Vagina (tissue), 2 donors: ENCODE data around the gene ZNF592. TPM values are rescaled to one million over a fixed set of nuclear protein-coding genes. Genes with fewer than 3 reads are reported as not detected.
"Not testable (repeated sequence)": the region's sequence is repeated elsewhere in the genome, so short reads cannot be mapped to it uniquely, and the experiment has no call there.

Experiments
- DNase-seq, 2 donors: peaks; one replicate each; pipeline ENCODE4 v3.0.0-alpha.2; 2017; ENCODE audit errors: extremely low spot score in 2 of 2
- H3K27ac ChIP-seq: fragments of 200-600 bp; sonication (generic); one replicate; pipeline ENCODE4 v1.5.1; 2019
- H3K27me3 ChIP-seq: fragments of 200-600 bp; sonication (generic); one replicate; pipeline ENCODE4 v1.5.1; 2019
- H3K36me3 ChIP-seq, 2 donors: fragments of 200-600 bp; sonication (generic); one replicate each; pipeline ENCODE4 v1.5.1; 2017 to 2019
- H3K4me1 ChIP-seq: fragments of 200-600 bp; sonication (generic); one replicate; pipeline ENCODE4 v1.5.1; 2019
- H3K4me3 ChIP-seq, 2 donors: fragments of 200-600 bp; sonication (generic); 1 replicate in 1 of 2; 2 replicates in 1 of 2; pipeline ENCODE4 v1.5.1; 2016 to 2019
- H3K9me3 ChIP-seq: fragments of 200-600 bp; sonication (generic); one replicate; pipeline ENCODE4 v1.5.1; 2019
- POLR2A ChIP-seq, 2 donors: fragments of 450-650 bp; IDR thresholded peaks; one replicate each; pipeline ENCODE4 v1.6.1; 2017; ENCODE audit warnings: antibody characterized with exemption in 2 of 2, mild to moderate bottlenecking in 2 of 2, moderate library complexity in 2 of 2
- POLR2AphosphoS5 ChIP-seq, 2 donors: sonication (generic); formaldehyde crosslinking; IDR thresholded peaks; one replicate each; pipeline ENCODE4 v1.9.0; 2017; ENCODE audit warnings: antibody characterized with exemption in 2 of 2, mild to moderate bottlenecking in 2 of 2, low read depth in 1 of 2; ENCODE audit not compliant: insufficient read depth in 1 of 2
- intact Hi-C: fragments of 100-400 bp; cut with DNase I; formaldehyde crosslinking; loops from one replicate; pipeline ENCODE4 v1.15.1; 2023
- total RNA-seq: library from RNA; depleted of rRNA; stranded (reverse); fragments of >200 nt; gene quantifications from one replicate; pipeline ENCODE4 v1.2.3, GENCODE V29; 2016
- TF ChIP-seq, protein P1 (sequence below), 3 experiments: fragments of 450-650 bp in 2 of 3; fragments of 200-600 bp in 1 of 3; sonication (generic) in 1 of 3; IDR thresholded peaks; one replicate each; pipeline ENCODE4 v1.5.1; 2017 to 2019; ENCODE audit warnings: antibody characterized with exemption in 3 of 3, mild to moderate bottlenecking in 2 of 3, moderate library complexity in 2 of 3

Gene ZNF592
- total RNA-seq, 1 donor from 2014 or later: 21.6 TPM

GRCh38 chr15:84845631-84846030 is 97.2 kb downstream of the ZNF592 start:
- H3K4me1 ChIP-seq, intact Hi-C loops, DNase-seq, H3K27me3 ChIP-seq, H3K36me3 ChIP-seq, H3K9me3 ChIP-seq, H3K4me3 ChIP-seq: not testable (repeated sequence)
- peak overlapping the region; percentile 27 for H3K27ac ChIP-seq
- TF ChIP-seq, protein P1, sequence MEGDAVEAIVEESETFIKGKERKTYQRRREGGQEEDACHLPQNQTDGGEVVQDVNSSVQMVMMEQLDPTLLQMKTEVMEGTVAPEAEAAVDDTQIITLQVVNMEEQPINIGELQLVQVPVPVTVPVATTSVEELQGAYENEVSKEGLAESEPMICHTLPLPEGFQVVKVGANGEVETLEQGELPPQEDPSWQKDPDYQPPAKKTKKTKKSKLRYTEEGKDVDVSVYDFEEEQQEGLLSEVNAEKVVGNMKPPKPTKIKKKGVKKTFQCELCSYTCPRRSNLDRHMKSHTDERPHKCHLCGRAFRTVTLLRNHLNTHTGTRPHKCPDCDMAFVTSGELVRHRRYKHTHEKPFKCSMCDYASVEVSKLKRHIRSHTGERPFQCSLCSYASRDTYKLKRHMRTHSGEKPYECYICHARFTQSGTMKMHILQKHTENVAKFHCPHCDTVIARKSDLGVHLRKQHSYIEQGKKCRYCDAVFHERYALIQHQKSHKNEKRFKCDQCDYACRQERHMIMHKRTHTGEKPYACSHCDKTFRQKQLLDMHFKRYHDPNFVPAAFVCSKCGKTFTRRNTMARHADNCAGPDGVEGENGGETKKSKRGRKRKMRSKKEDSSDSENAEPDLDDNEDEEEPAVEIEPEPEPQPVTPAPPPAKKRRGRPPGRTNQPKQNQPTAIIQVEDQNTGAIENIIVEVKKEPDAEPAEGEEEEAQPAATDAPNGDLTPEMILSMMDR (IDR thresholded peaks at IDR 0.05): peak; percentile 43 to 60 (median 49)

GRCh38 chr15:84846269-84846668 is 97.9 kb downstream of the ZNF592 start:
- no peaks in the 10 kb centered on the region for H3K4me1 ChIP-seq
- no peaks in the 10 kb centered on the region for H3K36me3 ChIP-seq
- no peak overlapping the region for H3K4me3 ChIP-seq
- no peak for DNase-seq
- no peaks in the 10 kb centered on the region for H3K9me3 ChIP-seq
- no peaks in the 10 kb centered on the region for H3K27me3 ChIP-seq
- H3K27ac ChIP-seq: no peak overlapping the region
- intact Hi-C loops: no loop called here
- TF ChIP-seq, protein P1 (IDR thresholded peaks at IDR 0.05): no peak
- TF ChIP-seq POLR2AphosphoS5 (IDR thresholded peaks at IDR 0.05; ENCODE audit: insufficient read depth in 1 of 2, low read depth in 1 of 2) (no peak), POLR2A (IDR thresholded peaks at IDR 0.05) (no peak)

GRCh38 chr15:84847382-84847781 is 99.0 kb downstream of the ZNF592 start:
- no peaks in the 10 kb centered on the region for H3K4me1 ChIP-seq
- DNase-seq: no peak
- intact Hi-C loops: no loop called here
- H3K27ac ChIP-seq: no peak overlapping the region
- no peak overlapping the region for H3K4me3 ChIP-seq
- no peaks in the 10 kb centered on the region for H3K9me3 ChIP-seq
- TF ChIP-seq, protein P1 (IDR thresholded peaks at IDR 0.05): no peak
- no peak for TF ChIP-seq POLR2AphosphoS5 (IDR thresholded peaks at IDR 0.05; ENCODE audit: insufficient read depth in 1 of 2, low read depth in 1 of 2)
- no peak for TF ChIP-seq POLR2A (IDR thresholded peaks at IDR 0.05)
- H3K36me3 ChIP-seq: no peaks in the 10 kb centered on the region
- no peaks in the 10 kb centered on the region for H3K27me3 ChIP-seq

DNA sequence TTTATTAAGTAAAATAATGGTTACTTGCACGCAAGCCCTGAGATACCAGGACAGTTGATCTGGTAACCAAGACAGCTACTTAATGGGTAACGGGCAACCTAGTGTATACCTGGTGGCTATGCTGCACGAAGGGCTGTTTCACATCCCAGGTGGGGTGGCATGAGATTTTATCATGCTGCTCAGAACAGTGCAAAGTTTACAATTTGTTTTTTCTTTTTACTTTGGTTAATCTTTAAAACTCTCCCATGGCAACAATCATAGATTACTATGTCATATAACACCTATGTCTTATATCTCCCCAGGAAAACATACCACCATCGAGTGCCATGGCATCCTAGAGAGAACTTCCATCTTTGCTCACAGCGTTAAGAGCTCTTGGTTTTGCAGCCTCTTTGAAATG is 103.8 kb downstream of the ZNF592 start:
- intact Hi-C loops: no loop called here
- Histone ChIP-seq H3K36me3 (no peaks in the 10 kb centered on the region), H3K9me3 (no peaks in the 10 kb centered on the region), H3K27ac (no peak overlapping the region), H3K4me3 (no peak overlapping the region), H3K27me3 (no peaks in the 10 kb centered on the region), H3K4me1 (no peaks in the 10 kb centered on the region)
- TF ChIP-seq, protein P1 (IDR thresholded peaks at IDR 0.05): no peak
- TF ChIP-seq POLR2AphosphoS5 (IDR thresholded peaks at IDR 0.05; ENCODE audit: insufficient read depth in 1 of 2, low read depth in 1 of 2): no peak
- DNase-seq: no peak

GRCh38 chr15:84855136-84855535 is 106.7 kb downstream of the ZNF592 start:
- Histone ChIP-seq H3K27ac (no peak overlapping the region), H3K27me3 (no peaks in the 10 kb centered on the region), H3K36me3 (no peaks in the 10 kb centered on the region), H3K9me3 (no peaks in the 10 kb centered on the region), H3K4me1 (no peaks in the 10 kb centered on the region), H3K4me3 (no peak overlapping the region)
- TF ChIP-seq POLR2AphosphoS5 (IDR thresholded peaks at IDR 0.05; ENCODE audit: insufficient read depth in 1 of 2, low read depth in 1 of 2): no peak
- DNase-seq: no peak
- intact Hi-C loops: no loop called here

GRCh38 chr15:84855765-84856164 is 107.4 kb downstream of the ZNF592 start:
- no peaks in the 10 kb centered on the region for H3K4me1 ChIP-seq
- no peaks in the 10 kb centered on the region for H3K36me3 ChIP-seq
- DNase-seq: no peak
- no peaks in the 10 kb centered on the region for H3K27me3 ChIP-seq
- no peak overlapping the region for H3K27ac ChIP-seq
- intact Hi-C loops: no loop called here
- no peak overlapping the region for H3K4me3 ChIP-seq
- no peaks in the 10 kb centered on the region for H3K9me3 ChIP-seq
- no peak for TF ChIP-seq POLR2AphosphoS5 (IDR thresholded peaks at IDR 0.05; ENCODE audit: insufficient read depth in 1 of 2, low read depth in 1 of 2)
- TF ChIP-seq, protein P1 (IDR thresholded peaks at IDR 0.05): no peak
- no peak for TF ChIP-seq POLR2A (IDR thresholded peaks at IDR 0.05)
